Esophagus squamous epithelium (tissue), 4 donors: Measurements from ENCODE around the gene NPHP4.

Experiments used
- POLR2A ChIP-seq, 4 donors: fragments of 450-650 bp; IDR thresholded peaks; one replicate each; pipeline ENCODE4 v1.6.1; 2017; ENCODE audit warnings: antibody characterized with exemption in 4 of 4, mild to moderate bottlenecking in 4 of 4, moderate library complexity in 3 of 4
- TF ChIP-seq, protein P1 (sequence below), 6 experiments: fragments of 450-650 bp in 4 of 6; fragments of 200-600 bp in 2 of 6; sonication (generic) in 2 of 6; IDR thresholded peaks; one replicate each; pipeline ENCODE4 v1.5.1; 2016 to 2019; ENCODE audit warnings: antibody characterized with exemption in 6 of 6, mild to moderate bottlenecking in 4 of 6, moderate library complexity in 4 of 6

- TF ChIP-seq POLR2A (IDR thresholded peaks at IDR 0.05), result no peak
- TF ChIP-seq, protein P1, sequence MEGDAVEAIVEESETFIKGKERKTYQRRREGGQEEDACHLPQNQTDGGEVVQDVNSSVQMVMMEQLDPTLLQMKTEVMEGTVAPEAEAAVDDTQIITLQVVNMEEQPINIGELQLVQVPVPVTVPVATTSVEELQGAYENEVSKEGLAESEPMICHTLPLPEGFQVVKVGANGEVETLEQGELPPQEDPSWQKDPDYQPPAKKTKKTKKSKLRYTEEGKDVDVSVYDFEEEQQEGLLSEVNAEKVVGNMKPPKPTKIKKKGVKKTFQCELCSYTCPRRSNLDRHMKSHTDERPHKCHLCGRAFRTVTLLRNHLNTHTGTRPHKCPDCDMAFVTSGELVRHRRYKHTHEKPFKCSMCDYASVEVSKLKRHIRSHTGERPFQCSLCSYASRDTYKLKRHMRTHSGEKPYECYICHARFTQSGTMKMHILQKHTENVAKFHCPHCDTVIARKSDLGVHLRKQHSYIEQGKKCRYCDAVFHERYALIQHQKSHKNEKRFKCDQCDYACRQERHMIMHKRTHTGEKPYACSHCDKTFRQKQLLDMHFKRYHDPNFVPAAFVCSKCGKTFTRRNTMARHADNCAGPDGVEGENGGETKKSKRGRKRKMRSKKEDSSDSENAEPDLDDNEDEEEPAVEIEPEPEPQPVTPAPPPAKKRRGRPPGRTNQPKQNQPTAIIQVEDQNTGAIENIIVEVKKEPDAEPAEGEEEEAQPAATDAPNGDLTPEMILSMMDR (IDR thresholded peaks at IDR 0.05), result no peak
These were observed 2.4 kb downstream of the NPHP4 start for GRCh38 chr1:5989731-5990271.
